ENCODE measurements around the gene DIRAS1.
"Not testable (repeated sequence)": the region's sequence is repeated elsewhere in the genome, so short reads cannot be mapped to it uniquely, and the experiment has no call there.

Gene DIRAS1

DNA sequence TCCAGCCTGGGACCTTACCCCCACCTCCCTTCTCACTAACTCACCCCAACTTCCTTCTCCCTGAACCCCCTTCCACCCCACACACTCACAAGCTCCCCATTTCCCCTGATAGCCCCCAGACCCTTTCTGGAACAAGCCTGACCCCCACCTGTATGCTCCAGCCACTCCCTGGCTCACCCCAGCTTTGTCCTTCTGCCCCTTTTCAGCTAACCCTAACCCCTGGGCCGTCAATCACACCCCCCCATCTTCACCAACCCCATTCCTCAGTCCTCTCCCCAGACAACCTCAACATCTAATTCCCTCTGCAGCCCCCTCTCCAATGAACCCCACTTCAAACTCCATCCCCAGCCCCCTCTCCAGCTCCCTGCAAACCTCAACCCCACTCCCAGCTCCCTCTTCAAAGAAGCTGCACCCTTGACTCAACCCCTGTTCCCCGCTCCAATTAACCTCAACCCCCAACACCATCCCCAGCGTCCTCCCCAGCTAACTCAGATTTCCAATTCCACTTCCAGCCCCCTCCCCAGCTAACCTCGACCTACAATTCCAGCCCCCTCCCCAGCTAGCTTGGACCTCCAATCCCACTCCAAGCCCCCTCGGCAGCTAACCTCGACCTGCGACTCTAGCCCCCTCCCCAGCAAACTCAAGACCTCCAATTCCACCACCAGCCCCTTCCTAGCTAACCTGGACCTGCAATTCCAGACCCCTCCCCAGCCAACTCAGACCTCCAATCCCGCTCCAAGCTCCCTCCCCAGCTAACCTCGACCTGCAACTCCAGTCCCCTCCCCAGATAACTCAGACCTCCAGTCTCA lies 19.6 kb downstream of the DIRAS1 start:
- FAIRE-seq (no peak), DNase-seq (ENCODE audit: insufficient read length, low spot score) (no peak)

GRCh38 chr19:2700660-2701360 lies 20.4 kb downstream of the DIRAS1 start:
- FAIRE-seq: no peak
- TF ChIP-seq POLR2A (IDR thresholded peaks at IDR 0.05; ENCODE audit: low read depth, low read length): no peak
- no peak for DNase-seq (ENCODE audit: insufficient read length, low spot score)

More for the DNA sequence above, 19.6 kb downstream of the DIRAS1 start:
- no peak for TF ChIP-seq POLR2A (IDR thresholded peaks at IDR 0.05; ENCODE audit: low read depth, low read length)

GRCh38 chr19:2699413-2700140 lies 21.6 kb downstream of the DIRAS1 start:
- no peak for TF ChIP-seq POLR2A (IDR thresholded peaks at IDR 0.05; ENCODE audit: low read depth, low read length)
- FAIRE-seq: no peak

GRCh38 chr19:2694196-2694595 lies 27.0 kb downstream of the DIRAS1 start:
- DNase-seq (ENCODE audit: insufficient read length, low spot score) (no peak), FAIRE-seq (no peak)
- TF ChIP-seq POLR2A (IDR thresholded peaks at IDR 0.05; ENCODE audit: low read depth, low read length): no peak

More at GRCh38 chr19:2699413-2700140, 21.6 kb downstream of the DIRAS1 start:
- no peak for DNase-seq (ENCODE audit: insufficient read length, low spot score)

GRCh38 chr19:2693492-2694160 lies 27.5 kb downstream of the DIRAS1 start:
- TF ChIP-seq POLR2A (IDR thresholded peaks at IDR 0.05; ENCODE audit: low read depth, low read length): no peak
- DNase-seq (ENCODE audit: insufficient read length, low spot score) (no peak), FAIRE-seq (no peak)

DNA sequence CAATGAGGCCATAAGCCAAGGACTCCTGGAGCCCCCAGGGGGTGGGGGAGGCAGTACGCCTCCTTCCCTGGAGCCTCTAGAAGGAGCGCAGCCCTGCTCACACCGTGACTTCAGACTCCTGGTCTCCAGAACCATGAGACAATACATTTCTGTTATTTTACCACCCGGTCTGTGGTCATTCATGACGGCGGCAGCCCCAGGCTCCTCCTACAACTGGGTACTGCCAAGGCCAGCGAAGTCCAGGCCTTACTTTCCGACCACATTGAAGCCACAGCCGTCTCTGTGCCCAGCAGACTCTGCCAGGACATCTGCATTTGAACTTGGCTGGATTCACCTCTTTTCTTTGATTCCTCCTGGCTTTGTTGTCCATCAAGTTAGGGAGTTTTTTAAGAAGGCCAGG lies 29.2 kb downstream of the DIRAS1 start:
- DNase-seq (ENCODE audit: insufficient read length, low spot score) (no peak), FAIRE-seq (no peak)
- no peak for TF ChIP-seq POLR2A (IDR thresholded peaks at IDR 0.05; ENCODE audit: low read depth, low read length)

DNA sequence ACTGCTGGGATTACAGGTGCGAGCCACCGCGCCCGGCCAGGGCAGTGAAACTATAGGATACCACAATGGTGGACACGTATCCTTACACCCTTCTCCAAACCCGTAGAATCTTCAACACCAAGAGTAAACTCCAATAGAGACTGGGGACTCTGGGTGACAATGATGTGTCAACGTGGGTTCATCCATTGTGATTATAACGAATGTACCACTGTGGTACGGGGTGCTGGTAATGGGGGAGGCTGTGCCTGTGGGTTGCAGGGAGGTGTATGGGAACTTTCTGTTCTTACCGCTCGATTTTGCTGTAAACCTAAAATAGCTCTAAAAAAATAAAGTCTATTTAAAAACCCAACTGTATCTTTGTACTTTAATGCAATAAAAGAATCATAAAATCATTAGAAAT lies 30.3 kb downstream of the DIRAS1 start:
- no peak for TF ChIP-seq POLR2A (IDR thresholded peaks at IDR 0.05; ENCODE audit: low read depth, low read length)
- FAIRE-seq: no peak
- no peak for DNase-seq (ENCODE audit: insufficient read length, low spot score)

DNA sequence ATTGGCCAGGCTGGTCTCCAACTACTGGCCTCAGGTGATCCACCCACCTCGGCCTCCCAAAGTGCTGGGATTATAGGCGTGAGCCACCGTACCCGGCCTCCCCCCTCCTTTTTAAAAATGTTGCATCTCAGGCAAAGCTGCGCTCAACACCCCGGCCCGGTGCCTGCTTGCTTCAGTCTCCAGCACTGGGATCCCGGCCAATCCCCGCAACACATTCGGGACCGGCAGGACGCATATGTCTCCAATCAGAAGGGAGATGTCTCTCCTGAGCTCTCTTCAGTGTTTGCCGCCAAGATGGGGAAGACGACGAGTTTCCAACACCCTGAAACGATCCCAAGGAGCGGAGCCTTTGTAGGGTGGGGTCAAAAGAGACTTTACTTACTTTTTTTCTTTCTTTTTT lies 34.8 kb downstream of the DIRAS1 start:
- FAIRE-seq: no peak
- no peak for TF ChIP-seq POLR2A (IDR thresholded peaks at IDR 0.05; ENCODE audit: low read depth, low read length)

GRCh38 chr19:2685204-2685704 lies 35.9 kb downstream of the DIRAS1 start:
- DNase-seq (ENCODE audit: insufficient read length, low spot score) (no peak), FAIRE-seq (no peak)
- no peak for TF ChIP-seq POLR2A (IDR thresholded peaks at IDR 0.05; ENCODE audit: low read depth, low read length)

More for the DNA sequence above, 34.8 kb downstream of the DIRAS1 start:
- DNase-seq (ENCODE audit: insufficient read length, low spot score): no peak

GRCh38 chr19:2683430-2684003 lies 37.7 kb downstream of the DIRAS1 start:
- TF ChIP-seq POLR2A (IDR thresholded peaks at IDR 0.05; ENCODE audit: low read depth, low read length): no peak
- DNase-seq (ENCODE audit: insufficient read length, low spot score): no peak
- no peak for FAIRE-seq

DNA sequence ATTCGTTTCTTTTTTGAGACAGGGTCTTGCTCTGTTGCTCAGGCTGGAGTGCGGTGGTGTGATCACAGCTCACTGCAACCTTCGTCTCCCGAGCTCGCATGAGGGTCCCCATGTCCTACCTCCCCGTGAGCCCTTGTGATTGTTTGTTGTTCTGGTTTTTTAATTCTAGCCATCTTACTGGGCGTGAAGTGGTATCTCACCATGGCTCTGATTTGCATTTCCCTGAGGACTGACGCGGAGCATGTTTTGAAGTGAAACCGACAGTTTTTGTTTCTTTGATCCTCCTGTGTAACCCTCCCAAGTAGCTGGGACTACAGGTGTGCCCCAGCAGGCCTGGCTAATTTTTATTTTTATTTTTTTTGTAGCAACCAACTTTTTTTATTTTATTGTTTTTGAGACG lies 40.4 kb downstream of the DIRAS1 start:
- no peak for DNase-seq (ENCODE audit: insufficient read length, low spot score)
- no peak for FAIRE-seq
- no peak for TF ChIP-seq POLR2A (IDR thresholded peaks at IDR 0.05; ENCODE audit: low read depth, low read length)

- FAIRE-seq (no peak), DNase-seq (ENCODE audit: insufficient read length, low spot score) (no peak)
- no peak for TF ChIP-seq POLR2A (IDR thresholded peaks at IDR 0.05; ENCODE audit: low read depth, low read length)
Observed at GRCh38 chr19:2679439-2679838, 41.7 kb downstream of the DIRAS1 start.

GRCh38 chr19:2678948-2679347 lies 42.2 kb downstream of the DIRAS1 start:
- DNase-seq (ENCODE audit: insufficient read length, low spot score); FAIRE-seq: not testable (repeated sequence)

All from H54 (cell line).